Neural cell (in vitro differentiated cells): ENCODE measurements around the gene RERE. TPM values are rescaled to one million over a fixed set of nuclear protein-coding genes. Genes with fewer than 3 reads are reported as not detected.

Experiments used
- H2AFZ ChIP-seq: fragments of 200-600, 300-800 bp; sonication (generic), shearing (Covaris generic); 2 replicates; pipeline ENCODE4 v1.6.0; 2014; ENCODE audit warnings: low read depth, mild to moderate bottlenecking, antibody characterized with exemption, low read length, moderate library complexity
- H3F3A ChIP-seq: fragments of 200-600 bp; shearing (Covaris generic); 2 replicates; pipeline ENCODE4 v1.6.1; 2016; ENCODE audit warnings: mild to moderate bottlenecking, moderate library complexity, mixed read lengths, antibody characterized with exemption, low read length; ENCODE audit not compliant: insufficient read depth, poor library complexity, severe bottlenecking
- H3K27ac ChIP-seq: fragments of 200-600, 300-800 bp; sonication (generic), shearing (Covaris generic); 2 replicates; pipeline ENCODE4 v1.5.1; 2014; ENCODE audit warnings: mild to moderate bottlenecking, low read length, moderate library complexity
- H3K27me3 ChIP-seq: fragments of 300-800, 200-600 bp; sonication (generic), shearing (Covaris generic); 2 replicates; pipeline ENCODE4 v1.6.0; 2014; ENCODE audit warnings: mild to moderate bottlenecking, low read depth, low read length, moderate library complexity; ENCODE audit not compliant: insufficient read depth
- H3K36me3 ChIP-seq: fragments of 300-800, 200-600 bp; sonication (generic), shearing (Covaris generic); 2 replicates; pipeline ENCODE4 v1.5.1; 2014; ENCODE audit warnings: mild to moderate bottlenecking, antibody characterized with exemption, low read length, moderate library complexity; ENCODE audit not compliant: insufficient read depth
- H3K4me2 ChIP-seq: fragments of 300-800, 200-600 bp; sonication (generic), shearing (Covaris generic); 2 replicates; pipeline ENCODE4 v1.6.0; 2014; ENCODE audit warnings: mild to moderate bottlenecking, low read length
- H3K4me3 ChIP-seq: fragments of 300-800, 200-600 bp; sonication (generic), shearing (Covaris generic); 2 replicates; pipeline ENCODE4 v1.5.1; 2014; ENCODE audit warnings: mild to moderate bottlenecking, low read length, moderate library complexity
- H3K79me2 ChIP-seq: fragments of 200-600 bp; shearing (Covaris generic); replicated peaks from 2 replicates; pipeline ENCODE4 v1.6.0; 2014; ENCODE audit warnings: mild to moderate bottlenecking, low read length, moderate library complexity; ENCODE audit not compliant: insufficient read depth
- H3K9ac ChIP-seq: fragments of 300-800, 200-600 bp; sonication (generic), shearing (Covaris generic); 2 replicates; pipeline ENCODE4 v1.6.1; 2016; ENCODE audit warnings: mild to moderate bottlenecking, low read length, mixed read lengths
- H3K9me2 ChIP-seq: fragments of 200-600 bp; shearing (Covaris generic); 2 replicates; pipeline ENCODE4 v1.6.1; 2016; ENCODE audit warnings: mild to moderate bottlenecking, low read length, mixed read lengths; ENCODE audit not compliant: insufficient read depth
- H3K9me3 ChIP-seq: fragments of 200-600, 300-800 bp; sonication (generic), shearing (Covaris generic); 2 replicates; pipeline ENCODE4 v1.6.1; 2016; ENCODE audit warnings: mild to moderate bottlenecking, mixed run types, low read length, moderate library complexity, mixed read lengths
- H4K20me1 ChIP-seq: fragments of 200-600 bp; shearing (Covaris generic); 2 replicates; pipeline ENCODE4 v1.6.1; 2016; ENCODE audit warnings: mild to moderate bottlenecking, mixed run types; ENCODE audit not compliant: insufficient read depth
- CTCF ChIP-seq: fragments of 450-650 bp; IDR thresholded peaks from 2 replicates; pipeline ENCODE4 v1.5.1; 2014; ENCODE audit warnings: antibody characterized with exemption, mild to moderate bottlenecking, moderate library complexity; ENCODE audit not compliant: poor library complexity, severe bottlenecking
- EP300 ChIP-seq: fragments of 450-650 bp; conservative IDR thresholded peaks from 2 replicates; pipeline ENCODE4 v1.6.1; 2014; ENCODE audit warnings: antibody characterized with exemption, mild to moderate bottlenecking, moderate library complexity; ENCODE audit not compliant: poor library complexity, severe bottlenecking
- EZH2 ChIP-seq: fragments of 200-600, 300-800 bp; shearing (Covaris generic), sonication (generic); IDR thresholded peaks from 2 replicates; pipeline ENCODE4 v1.6.1; 2014; ENCODE audit warnings: antibody characterized with exemption, low read length, borderline replicate concordance, mild to moderate bottlenecking; ENCODE audit not compliant: insufficient read depth, poor library complexity, severe bottlenecking
- MXI1 ChIP-seq: fragments of 450-650 bp; conservative IDR thresholded peaks from 2 replicates; pipeline ENCODE4 v1.6.1; 2014; ENCODE audit warnings: antibody characterized with exemption, mild to moderate bottlenecking; ENCODE audit not compliant: poor library complexity, severe bottlenecking
- POLR2AphosphoS5 ChIP-seq: IDR thresholded peaks from 2 replicates; pipeline ENCODE4 v1.6.1; 2012
- RAD21 ChIP-seq: fragments of 450-650 bp; conservative IDR thresholded peaks from 2 replicates; pipeline ENCODE4 v1.6.1; 2014; ENCODE audit warnings: antibody characterized with exemption, mild to moderate bottlenecking, moderate library complexity
- REST ChIP-seq: IDR thresholded peaks from 2 replicates; pipeline ENCODE4 v1.6.1; 2012; ENCODE audit warnings: borderline replicate concordance
- SMC3 ChIP-seq: fragments of 450-650 bp; conservative IDR thresholded peaks from 2 replicates; pipeline ENCODE4 v1.6.1; 2014; ENCODE audit warnings: antibody characterized with exemption, mild to moderate bottlenecking, moderate library complexity; ENCODE audit not compliant: poor library complexity
- TAF1 ChIP-seq: IDR thresholded peaks from 2 replicates; pipeline ENCODE4 v1.6.1; 2012; ENCODE audit warnings: low read depth
- polyA plus RNA-seq: library from polyadenylated mRNA; depleted of rRNA; stranded (reverse); fragments of >200 nt; gene quantifications from 2 replicates; pipeline ENCODE4 v1.2.3, GENCODE V29; 2014

Gene RERE
- polyA plus RNA-seq, 1 donor from 2014 or later = 21.0 TPM

GRCh38 chr1:8388732-8389562 lies 428.5 kb downstream of the RERE start:
- no peaks in the 10 kb centered on the region for H3K9me2 ChIP-seq
- no peaks in the 10 kb centered on the region for H3K9me3 ChIP-seq
- H2AFZ ChIP-seq = no peak overlapping the region
- H4K20me1 ChIP-seq = peaks cover 4% of the 10 kb centered on the region
- H3F3A ChIP-seq = no peaks in the 10 kb centered on the region
- H3K4me3 ChIP-seq = no peak overlapping the region
- H3K27ac ChIP-seq = no peak overlapping the region
- no peak overlapping the region for H3K9ac ChIP-seq
- TF ChIP-seq MXI1 = no peak
- no peak for TF ChIP-seq POLR2AphosphoS5
- no peak for TF ChIP-seq TAF1
- no peak for TF ChIP-seq SMC3
- no peak for TF ChIP-seq REST
- TF ChIP-seq CTCF = no peak
- TF ChIP-seq RAD21 = no peak
- no peak for TF ChIP-seq EP300
- TF ChIP-seq EZH2 = no peak
- H3K4me2 ChIP-seq = no peak overlapping the region
- no peaks in the 10 kb centered on the region for H3K36me3 ChIP-seq
- H3K27me3 ChIP-seq = no peaks in the 10 kb centered on the region
- H3K79me2 ChIP-seq = peaks cover 26% of the 10 kb centered on the region

GRCh38 chr1:8386247-8386646 lies 431.2 kb downstream of the RERE start:
- H3F3A ChIP-seq = no peaks in the 10 kb centered on the region
- no peak overlapping the region for H3K4me3 ChIP-seq
- no peak overlapping the region for H3K4me2 ChIP-seq
- peaks cover 4% of the 10 kb centered on the region for H4K20me1 ChIP-seq
- no peaks in the 10 kb centered on the region for H3K27me3 ChIP-seq
- peaks cover 15% of the 10 kb centered on the region for H3K79me2 ChIP-seq
- no peak overlapping the region for H2AFZ ChIP-seq
- H3K36me3 ChIP-seq = no peaks in the 10 kb centered on the region
- H3K9me3 ChIP-seq = no peaks in the 10 kb centered on the region
- H3K9ac ChIP-seq = no peak overlapping the region
- H3K9me2 ChIP-seq = no peaks in the 10 kb centered on the region
- no peak for TF ChIP-seq EZH2
- no peak for TF ChIP-seq SMC3
- no peak overlapping the region for H3K27ac ChIP-seq
